PC-3 (cell line): Measurements from ENCODE around the gene FUT3. TPM values are rescaled to one million over a fixed set of nuclear protein-coding genes. Genes with fewer than 3 reads are reported as not detected.

Experiments used
- ATAC-seq: fragments of 200-7000 bp; cut with Tn5 transposase; 2 replicates; pipeline ENCODE4 v1.9.1; 2020; ENCODE audit warnings: mild to moderate bottlenecking, moderate library complexity
- BruUV-seq: library from RNA; stranded (reverse); fragments of 400-500 nt; replicated peaks from 2 replicates; lab custom pipeline; 2021; lab: Mats Ljungman, UMichigan
- CTCF ChIA-PET: fragments of 300-600 bp; sonication (Branson Sonifier 250); formaldehyde crosslinking; loops from one replicate; lab custom pipeline; 2022; ENCODE audit warnings: antibody characterized with exemption; lab: Charles Lee
- POLR2A ChIA-PET: fragments of 300-600 bp; sonication (Branson Sonifier 250); formaldehyde crosslinking; loops from one replicate; lab custom pipeline; 2022; ENCODE audit warnings: antibody characterized with exemption; ENCODE audit not compliant: unreplicated experiment; lab: Charles Lee
- DNase-seq: peaks from one replicate; pipeline ENCODE4 v3.0.0-alpha.2; 2015
- H2AFZ ChIP-seq: fragments of 300-600 bp; sonication (generic); 2 replicates; pipeline ENCODE4 v1.6.0; 2016; ENCODE audit warnings: antibody characterized with exemption, low read length
- H3F3A ChIP-seq: fragments of 300-600 bp; sonication (generic); one replicate; pipeline ENCODE4 v1.6.0; 2017; ENCODE audit warnings: antibody characterized with exemption, low read length, control low read depth, mild to moderate bottlenecking; ENCODE audit not compliant: unreplicated experiment
- H3K27ac ChIP-seq: fragments of 300-600 bp; sonication (generic); 2 replicates; pipeline ENCODE4 v1.5.1; 2016; ENCODE audit warnings: mild to moderate bottlenecking, low read length
- H3K27me3 ChIP-seq: fragments of 300-600 bp; sonication (generic); 2 replicates; pipeline ENCODE4 v1.6.1; 2016; ENCODE audit warnings: low read length, mixed read lengths
- H3K36me3 ChIP-seq: fragments of 300-600 bp; sonication (generic); 2 replicates; pipeline ENCODE4 v1.6.1; 2016; ENCODE audit warnings: low read depth, mixed run types, low read length, mixed read lengths
- H3K4me1 ChIP-seq: fragments of 300-600 bp; sonication (generic); 2 replicates; pipeline ENCODE4 v1.5.1; 2016; ENCODE audit warnings: low read length; ENCODE audit not compliant: insufficient read depth
- H3K4me2 ChIP-seq: fragments of 300-600 bp; sonication (generic); 2 replicates; pipeline ENCODE4 v1.6.0; 2016; ENCODE audit warnings: low read length
- H3K4me3 ChIP-seq: fragments of 300-600 bp; sonication (generic); 2 replicates; pipeline ENCODE4 v1.5.1; 2016; ENCODE audit warnings: mild to moderate bottlenecking, low read length, mixed read lengths
- H3K79me2 ChIP-seq: fragments of 300-600 bp; sonication (generic); 2 replicates; pipeline ENCODE4 v1.6.1; 2017; ENCODE audit warnings: low read length, mixed read lengths
- H3K9ac ChIP-seq: fragments of 300-600 bp; sonication (generic); 2 replicates; pipeline ENCODE4 v1.6.0; 2016; ENCODE audit warnings: mild to moderate bottlenecking, low read length
- H3K9me2 ChIP-seq: fragments of 300-600 bp; sonication (generic); replicated peaks from 2 replicates; pipeline ENCODE4 v1.6.1; 2016; ENCODE audit warnings: mixed run types, low read length, mixed read lengths
- H3K9me3 ChIP-seq: fragments of 300-600 bp; sonication (generic); 2 replicates; pipeline ENCODE4 v1.6.1; 2016; ENCODE audit warnings: low read length, mixed read lengths
- H4K20me1 ChIP-seq: fragments of 300-600 bp; sonication (generic); 2 replicates; pipeline ENCODE4 v1.6.1; 2016; ENCODE audit warnings: low read length, mixed read lengths
- EZH2 ChIP-seq: fragments of 300-600 bp; sonication (generic); IDR thresholded peaks from one replicate; pipeline ENCODE4 v1.6.1; 2017; ENCODE audit warnings: antibody characterized with exemption, mild to moderate bottlenecking, low read length; ENCODE audit not compliant: unreplicated experiment
- EZH2phosphoT487 ChIP-seq: fragments of 300-600 bp; sonication (generic); IDR thresholded peaks from 2 replicates; pipeline ENCODE4 v1.6.1; 2018; ENCODE audit warnings: mild to moderate bottlenecking, antibody characterized with exemption, low read length, borderline replicate concordance
- intact Hi-C: fragments of 100-400 bp; cut with micrococcal nuclease; formaldehyde crosslinking; loops from 2 replicates; pipeline ENCODE4 v1.9.0; 2023
- total RNA-seq: library from RNA; depleted of rRNA; stranded (reverse); fragments of >200 nt; gene quantifications from 2 replicates; pipeline ENCODE4 v1.2.3, GENCODE V29; 2014
- TF ChIP-seq, protein P1 (sequence below): fragments of 300-600 bp; sonication (generic); conservative IDR thresholded peaks from 2 replicates; pipeline ENCODE4 v1.5.1; 2017; ENCODE audit warnings: antibody characterized with exemption, low read depth, mild to moderate bottlenecking, low read length

The FUT3 gene
- total RNA-seq, 1 experiment from 2014 or later, result 7.7 TPM

DNA sequence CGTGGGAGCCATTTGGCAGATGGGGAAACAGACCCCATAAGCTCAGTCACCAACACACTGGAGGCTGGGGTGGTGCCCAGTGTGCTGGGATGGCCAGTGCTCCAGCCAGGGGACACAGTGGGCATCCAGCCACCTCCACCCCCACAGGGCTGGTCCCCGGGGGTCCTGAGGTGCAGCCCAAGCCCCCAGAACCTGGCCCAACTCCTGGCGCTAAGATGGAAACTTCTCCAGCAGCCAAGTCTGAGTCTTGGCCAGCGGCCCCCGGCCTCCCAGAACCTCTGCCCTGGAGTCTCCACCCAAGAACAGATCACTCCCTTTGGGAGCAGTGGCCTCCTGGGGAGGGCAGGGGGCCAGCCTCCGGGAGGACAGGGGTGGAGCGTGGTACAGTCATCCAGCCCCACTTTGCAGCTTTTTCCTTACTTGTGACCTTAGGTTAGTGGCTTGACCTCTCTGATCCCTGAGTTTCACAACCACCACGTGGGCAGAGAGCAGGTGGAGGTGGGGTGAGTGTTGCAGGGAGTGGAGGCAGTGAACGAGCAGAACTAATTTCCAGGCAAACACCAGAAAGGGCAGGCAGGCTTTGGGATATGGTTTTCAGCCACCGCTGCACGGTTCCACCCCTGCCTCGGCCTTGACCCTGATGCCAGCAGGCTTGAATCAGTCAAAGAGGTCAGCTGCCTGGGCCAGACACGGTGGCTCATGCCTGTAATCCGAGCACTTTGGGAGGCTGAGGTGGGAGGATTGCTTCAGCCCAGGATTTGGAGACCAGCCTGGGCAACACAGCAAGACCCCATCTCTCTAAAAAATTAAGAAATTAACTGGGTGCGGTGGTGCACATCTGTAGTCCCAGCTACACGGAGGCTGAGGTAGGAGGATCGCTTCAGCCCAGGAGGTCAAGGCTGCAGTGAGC is 50.6 kb downstream of the FUT3 start:
- Histone ChIP-seq H3K9ac (no peak overlapping the region), H3K4me1 (peaks cover 12% of the 10 kb centered on the region), H3F3A (no peaks in the 10 kb centered on the region), H3K4me3 (no peak overlapping the region), H3K9me3 (no peaks in the 10 kb centered on the region), H3K79me2 (no peaks in the 10 kb centered on the region), H4K20me1 (no peaks in the 10 kb centered on the region), H2AFZ (no peak overlapping the region), H3K4me2 (no peak overlapping the region), H3K36me3 (no peaks in the 10 kb centered on the region), H3K9me2 (no peaks in the 10 kb centered on the region), H3K27me3 (no peaks in the 10 kb centered on the region), H3K27ac (no peak overlapping the region)
- ChIA-PET POLR2A (no interaction called here), CTCF (no interaction called here)
- ATAC-seq (no peak), DNase-seq (no peak)
- TF ChIP-seq EZH2 (no peak), EZH2phosphoT487 (no peak)
- TF ChIP-seq, protein P1, sequence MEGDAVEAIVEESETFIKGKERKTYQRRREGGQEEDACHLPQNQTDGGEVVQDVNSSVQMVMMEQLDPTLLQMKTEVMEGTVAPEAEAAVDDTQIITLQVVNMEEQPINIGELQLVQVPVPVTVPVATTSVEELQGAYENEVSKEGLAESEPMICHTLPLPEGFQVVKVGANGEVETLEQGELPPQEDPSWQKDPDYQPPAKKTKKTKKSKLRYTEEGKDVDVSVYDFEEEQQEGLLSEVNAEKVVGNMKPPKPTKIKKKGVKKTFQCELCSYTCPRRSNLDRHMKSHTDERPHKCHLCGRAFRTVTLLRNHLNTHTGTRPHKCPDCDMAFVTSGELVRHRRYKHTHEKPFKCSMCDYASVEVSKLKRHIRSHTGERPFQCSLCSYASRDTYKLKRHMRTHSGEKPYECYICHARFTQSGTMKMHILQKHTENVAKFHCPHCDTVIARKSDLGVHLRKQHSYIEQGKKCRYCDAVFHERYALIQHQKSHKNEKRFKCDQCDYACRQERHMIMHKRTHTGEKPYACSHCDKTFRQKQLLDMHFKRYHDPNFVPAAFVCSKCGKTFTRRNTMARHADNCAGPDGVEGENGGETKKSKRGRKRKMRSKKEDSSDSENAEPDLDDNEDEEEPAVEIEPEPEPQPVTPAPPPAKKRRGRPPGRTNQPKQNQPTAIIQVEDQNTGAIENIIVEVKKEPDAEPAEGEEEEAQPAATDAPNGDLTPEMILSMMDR, result no peak
- intact Hi-C loops, result loop anchor here (5.0 kb wide), 1 partner anchor 222 kb away; no protein-coding TSS in a partner anchor
- no TSS peak for BruUV-seq

DNA sequence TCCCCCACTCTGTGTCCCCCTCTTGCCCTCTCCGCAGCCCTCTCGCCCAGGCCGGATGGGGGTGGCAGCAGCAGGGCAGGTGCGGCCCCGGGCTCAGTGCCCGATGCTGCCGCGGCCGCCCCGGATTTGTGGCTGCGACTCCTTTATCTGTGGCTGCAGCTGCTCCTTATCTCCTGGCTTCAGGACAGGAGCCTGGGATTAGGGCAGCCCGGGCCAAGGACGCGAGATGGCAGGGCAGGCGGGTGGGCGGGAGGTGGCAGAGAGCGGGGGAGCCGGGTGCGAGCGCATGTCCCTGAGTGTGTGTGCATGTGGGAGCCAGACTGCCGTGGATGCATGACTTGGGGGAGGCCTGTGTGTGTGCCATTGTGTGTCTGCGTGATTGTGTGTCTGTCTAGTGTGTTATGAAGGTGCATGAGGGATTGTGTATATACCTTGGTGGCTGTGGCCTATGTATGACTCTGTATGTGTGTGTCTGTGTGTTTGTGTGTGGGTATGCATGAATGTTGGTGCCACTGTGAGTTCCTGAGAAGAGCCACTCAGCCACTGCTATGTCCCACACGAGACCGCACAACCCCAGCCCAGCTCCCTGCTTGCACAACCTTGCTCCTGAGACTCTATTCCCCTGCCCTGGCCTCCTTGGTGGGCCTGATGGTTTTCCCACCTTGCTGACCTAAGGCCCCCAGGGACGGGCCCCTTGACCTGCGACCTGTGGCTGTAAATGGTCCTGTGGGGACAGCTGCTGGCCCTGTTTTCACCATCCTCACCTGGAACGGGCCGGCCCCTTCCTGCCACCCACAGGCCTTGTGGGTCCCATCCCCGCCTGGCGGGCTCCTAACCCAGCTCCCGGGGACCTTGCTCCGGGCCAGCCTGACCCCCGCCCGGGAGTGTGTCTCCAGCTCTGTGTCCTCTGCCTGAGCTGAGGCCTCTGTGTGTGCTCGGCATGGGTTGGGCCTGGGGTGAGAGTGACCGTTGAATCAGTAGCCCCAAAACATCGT is 51.7 kb downstream of the FUT3 start:
- Histone ChIP-seq H3K9me3 (no peaks in the 10 kb centered on the region), H3K36me3 (no peaks in the 10 kb centered on the region), H3F3A (no peaks in the 10 kb centered on the region), H3K4me2 (no peak overlapping the region), H3K9ac (no peak overlapping the region), H3K79me2 (no peaks in the 10 kb centered on the region), H3K27me3 (no peaks in the 10 kb centered on the region), H4K20me1 (no peaks in the 10 kb centered on the region), H3K4me1 (peaks cover 10% of the 10 kb centered on the region), H3K4me3 (no peak overlapping the region), H3K27ac (no peak overlapping the region), H2AFZ (no peak overlapping the region), H3K9me2 (no peaks in the 10 kb centered on the region)
- TF ChIP-seq EZH2phosphoT487, result no peak
- TF ChIP-seq, protein P1, result no peak
- no peak for TF ChIP-seq EZH2
- no TSS peak for BruUV-seq
- no peak for DNase-seq
- ATAC-seq, result no peak
- CTCF ChIA-PET, result no interaction called here
- intact Hi-C loops, result loop anchor here (5.0 to 10.0 kb wide), 2 partner anchors 115 to 223 kb away; partner anchors contain the start of genes HSD11B1L and MICOS13
- POLR2A ChIA-PET, result no interaction called here
